ENCODE results near the gene PCED1A. TPM values are rescaled to one million over a fixed set of nuclear protein-coding genes. Genes with fewer than 3 reads are reported as not detected.

The PCED1A gene
- total RNA-seq, 4 donors from 2014 or later: 2.6 to 9.3 (median 5.7) TPM

GRCh38 chr20:2883726-2884637 is 43.5 kb upstream of the PCED1A start:
- ATAC-seq: no peak
- Histone ChIP-seq H3K27ac (no peak overlapping the region), H3K9me3 (no peaks in the 10 kb centered on the region), H3K27me3 (no peaks in the 10 kb centered on the region), H3K4me1 (peaks cover 5 to 11% of the 10 kb centered on the region in 2 donors), H3K36me3 (no peaks in the 10 kb centered on the region), H3K4me3 (no peak overlapping the region)
- TF ChIP-seq POLR2A (IDR thresholded peaks at IDR 0.05) (no peak), CTCF (IDR thresholded peaks at IDR 0.05 in 4 of 5, conservative IDR thresholded peaks at IDR 0.05 in 1 of 5) (no peak)
- intact Hi-C loops (cut with DNase I; ENCODE audit: low total_unique reads): no loop called here
- no peak for DNase-seq
- in situ Hi-C loops (cut with MboI; ENCODE audit: low sequenced_read_pairs in 4 of 4): no loop called here

GRCh38 chr20:2880650-2881049 is 40.2 kb upstream of the PCED1A start:
- H3K4me3 ChIP-seq: no peak overlapping the region
- in situ Hi-C loops (cut with MboI; ENCODE audit: low sequenced_read_pairs in 4 of 4): no loop called here
- intact Hi-C loops (cut with DNase I; ENCODE audit: low total_unique reads): no loop called here

DNA sequence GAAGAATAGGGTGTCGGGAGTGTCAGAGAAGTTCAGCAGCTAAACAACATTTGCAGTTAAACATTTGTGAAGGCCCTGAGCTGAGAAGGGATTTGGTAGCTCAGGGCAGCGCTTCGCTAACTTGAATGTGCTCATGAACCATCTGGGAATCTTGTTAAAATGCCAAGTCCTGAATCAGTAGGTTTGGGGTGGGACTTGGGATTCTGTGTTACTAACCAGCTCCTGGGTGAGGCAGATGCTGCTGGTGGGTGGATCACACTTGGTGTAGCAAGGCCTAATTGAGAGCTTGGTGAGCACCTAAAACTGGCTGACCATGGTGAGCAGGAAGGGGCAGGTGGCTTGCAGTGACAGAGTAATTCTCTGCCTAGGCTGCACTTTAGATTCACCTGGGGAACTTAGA is 38.7 kb upstream of the PCED1A start:
- Histone ChIP-seq H3K9me3 (no peaks in the 10 kb centered on the region), H3K36me3 (no peaks in the 10 kb centered on the region), H3K4me3 (no peak overlapping the region), H3K4me1 (peaks cover 22 to 36% of the 10 kb centered on the region in 2 donors), H3K27me3 (no peaks in the 10 kb centered on the region), H3K27ac (no peak overlapping the region)
- in situ Hi-C loops (cut with MboI; ENCODE audit: low sequenced_read_pairs in 4 of 4) (no loop called here), intact Hi-C loops (cut with DNase I; ENCODE audit: low total_unique reads) (loop anchor here (10.0 kb wide), 2 partner anchors 106 to 224 kb away; partner anchors contain the start of gene NOP56)
- TF ChIP-seq CTCF (IDR thresholded peaks at IDR 0.05 in 4 of 5, conservative IDR thresholded peaks at IDR 0.05 in 1 of 5) (no peak), POLR2A (IDR thresholded peaks at IDR 0.05) (no peak)
- DNase-seq (no peak), ATAC-seq (no peak)

More at GRCh38 chr20:2880650-2881049, 40.2 kb upstream of the PCED1A start:
- no peak overlapping the region for H3K27ac ChIP-seq
- ATAC-seq (no peak), DNase-seq (no peak)
- no peaks in the 10 kb centered on the region for H3K9me3 ChIP-seq
- H3K4me1 ChIP-seq: peaks cover 7 to 25% of the 10 kb centered on the region in 2 donors
- H3K36me3 ChIP-seq: no peaks in the 10 kb centered on the region
- no peaks in the 10 kb centered on the region for H3K27me3 ChIP-seq
- TF ChIP-seq POLR2A (IDR thresholded peaks at IDR 0.05): no peak
- no peak for TF ChIP-seq CTCF (IDR thresholded peaks at IDR 0.05 in 4 of 5, conservative IDR thresholded peaks at IDR 0.05 in 1 of 5)

- Histone ChIP-seq H3K27me3 (no peaks in the 10 kb centered on the region), H3K4me3 (no peak overlapping the region), H3K27ac (no peak overlapping the region), H3K9me3 (no peaks in the 10 kb centered on the region), H3K4me1 (peaks cover 21 to 30% of the 10 kb centered on the region in 2 donors), H3K36me3 (no peaks in the 10 kb centered on the region)
- no peak for TF ChIP-seq CTCF (IDR thresholded peaks at IDR 0.05 in 4 of 5, conservative IDR thresholded peaks at IDR 0.05 in 1 of 5)
- TF ChIP-seq POLR2A (IDR thresholded peaks at IDR 0.05): no peak
- in situ Hi-C loops (cut with MboI; ENCODE audit: low sequenced_read_pairs in 4 of 4) (no loop called here), intact Hi-C loops (cut with DNase I; ENCODE audit: low total_unique reads) (loop anchor here (10.0 kb wide), 2 partner anchors 106 to 224 kb away; partner anchors contain the start of gene NOP56)
- ATAC-seq (no peak), DNase-seq (no peak)
Observed at GRCh38 chr20:2878515-2878914, 38.1 kb upstream of the PCED1A start.
